ENCODE data around the gene SSH2. TPM values are rescaled to one million over a fixed set of nuclear protein-coding genes. Genes with fewer than 3 reads are reported as not detected.
"Not testable (repeated sequence)": the region's sequence is repeated elsewhere in the genome, so short reads cannot be mapped to it uniquely, and the experiment has no call there.

Gene SSH2
- total and polyA plus RNA-seq, 2 experiments from 2014 or later: 9.9 to 12.7 TPM

GRCh38 chr17:29862127-29862526 lies 67.9 kb downstream of the SSH2 start:
- Histone ChIP-seq H3K36me3 (replicated peaks; ENCODE audit: insufficient read depth, low read depth) (no peaks in the 10 kb centered on the region), H3K79me2 (peaks cover 22% of the 10 kb centered on the region), H3K4me2 (no peak overlapping the region), H3K9me2 (replicated peaks; ENCODE audit: insufficient read depth) (no peaks in the 10 kb centered on the region), H3K27me3 (no peaks in the 10 kb centered on the region), H3K4me3 (no peak overlapping the region), H3K4me1 (ENCODE audit: insufficient read depth) (no peaks in the 10 kb centered on the region), H2AFZ (no peak overlapping the region), H3K27ac (no peak overlapping the region), H4K20me1 (ENCODE audit: insufficient read depth, poor library complexity, severe bottlenecking) (no peaks in the 10 kb centered on the region), H3K9me3 (ENCODE audit: low read depth) (no peaks in the 10 kb centered on the region)
- no peak for TF ChIP-seq EZH2phosphoT487 (IDR thresholded peaks at IDR 0.05; ENCODE audit: low read depth, severe bottlenecking, unreplicated experiment)
- DNase-seq (ENCODE audit: low spot score): no peak

- not testable (repeated sequence) for H3K36me3 ChIP-seq (replicated peaks; ENCODE audit: insufficient read depth, low read depth); DNase-seq (ENCODE audit: low spot score); H3K4me1 ChIP-seq (ENCODE audit: insufficient read depth); H3K27me3 ChIP-seq; H3K4me3 ChIP-seq; H4K20me1 ChIP-seq (ENCODE audit: insufficient read depth, poor library complexity, severe bottlenecking); H3K9me2 ChIP-seq (replicated peaks; ENCODE audit: insufficient read depth); H3K9me3 ChIP-seq (ENCODE audit: low read depth); H3K4me2 ChIP-seq; H2AFZ ChIP-seq; H3K27ac ChIP-seq
- 82% methylated on average over 4 of the region's 4 CpGs for WGBS (ENCODE audit: low lambda C conversion rate, missing lambda C conversion rate)
- peaks cover 19% of the 10 kb centered on the region for H3K79me2 ChIP-seq
These were observed 70.6 kb downstream of the SSH2 start for GRCh38 chr17:29859445-29859844.

GRCh38 chr17:29857823-29858222 lies 72.2 kb downstream of the SSH2 start:
- Histone ChIP-seq H4K20me1 (ENCODE audit: insufficient read depth, poor library complexity, severe bottlenecking) (no peaks in the 10 kb centered on the region), H3K4me2 (no peak overlapping the region), H3K79me2 (peaks cover 18% of the 10 kb centered on the region), H3K4me1 (ENCODE audit: insufficient read depth) (peaks cover 3% of the 10 kb centered on the region), H3K4me3 (no peak overlapping the region), H2AFZ (no peak overlapping the region), H3K9me2 (replicated peaks; ENCODE audit: insufficient read depth) (no peaks in the 10 kb centered on the region), H3K9me3 (ENCODE audit: low read depth) (no peaks in the 10 kb centered on the region), H3K27me3 (no peaks in the 10 kb centered on the region), H3K36me3 (replicated peaks; ENCODE audit: insufficient read depth, low read depth) (no peaks in the 10 kb centered on the region), H3K27ac (no peak overlapping the region)
- no peak for TF ChIP-seq CTCF (IDR thresholded peaks at IDR 0.05; ENCODE audit: poor library complexity)
- TF ChIP-seq EZH2phosphoT487 (IDR thresholded peaks at IDR 0.05; ENCODE audit: low read depth, severe bottlenecking, unreplicated experiment): no peak
- TF ChIP-seq EZH2 (IDR thresholded peaks at IDR 0.05; ENCODE audit: borderline replicate concordance): no peak
- no peak for DNase-seq (ENCODE audit: low spot score)

- not testable (repeated sequence) for H2AFZ ChIP-seq; H3K9me2 ChIP-seq (replicated peaks; ENCODE audit: insufficient read depth); H3K4me2 ChIP-seq; H3K9me3 ChIP-seq (ENCODE audit: low read depth); DNase-seq (ENCODE audit: low spot score); H3K4me1 ChIP-seq (ENCODE audit: insufficient read depth); H3K36me3 ChIP-seq (replicated peaks; ENCODE audit: insufficient read depth, low read depth); H3K27me3 ChIP-seq; H4K20me1 ChIP-seq (ENCODE audit: insufficient read depth, poor library complexity, severe bottlenecking); H3K27ac ChIP-seq; H3K4me3 ChIP-seq
- H3K79me2 ChIP-seq: peaks cover 15% of the 10 kb centered on the region
- WGBS (ENCODE audit: low lambda C conversion rate, missing lambda C conversion rate): 97% methylated on average over 4 of the region's 4 CpGs
These were observed 72.9 kb downstream of the SSH2 start for GRCh38 chr17:29857105-29857504.

GRCh38 chr17:29855686-29856085 lies 74.3 kb downstream of the SSH2 start:
- 96% methylated on average over 1 of the region's 1 CpG for WGBS (ENCODE audit: low lambda C conversion rate, missing lambda C conversion rate)
- Histone ChIP-seq H3K4me1 (ENCODE audit: insufficient read depth) (peaks cover 3% of the 10 kb centered on the region), H3K9me2 (replicated peaks; ENCODE audit: insufficient read depth) (no peaks in the 10 kb centered on the region), H2AFZ (no peak overlapping the region), H3K79me2 (peaks cover 15% of the 10 kb centered on the region), H3K27ac (no peak overlapping the region), H3K36me3 (replicated peaks; ENCODE audit: insufficient read depth, low read depth) (no peaks in the 10 kb centered on the region), H3K9me3 (ENCODE audit: low read depth) (no peaks in the 10 kb centered on the region), H3K27me3 (no peaks in the 10 kb centered on the region), H3K4me2 (no peak overlapping the region), H3K4me3 (no peak overlapping the region), H4K20me1 (ENCODE audit: insufficient read depth, poor library complexity, severe bottlenecking) (no peaks in the 10 kb centered on the region)
- no peak for TF ChIP-seq EZH2 (IDR thresholded peaks at IDR 0.05; ENCODE audit: borderline replicate concordance)
- TF ChIP-seq CTCF (IDR thresholded peaks at IDR 0.05; ENCODE audit: poor library complexity): no peak
- DNase-seq (ENCODE audit: low spot score): no peak
